Measurements from ENCODE around the gene ZMIZ1. TPM values are rescaled to one million over a fixed set of nuclear protein-coding genes. Genes with fewer than 3 reads are reported as not detected.

The ZMIZ1 gene
- total RNA-seq, 1 experiment from 2014 or later = 28.4 TPM

GRCh38 chr10:79237454-79238157 lies 168.8 kb downstream of the ZMIZ1 start (continued):
- TF ChIP-seq ATF3 (IDR thresholded peaks at IDR 0.05) (no peak), ZNF274 (IDR thresholded peaks at IDR 0.05; ENCODE audit: low read depth, low read length) (no peak), SIN3A (IDR thresholded peaks at IDR 0.05; ENCODE audit: low read depth) (no peak), RAD21 (IDR thresholded peaks at IDR 0.05; ENCODE audit: low read depth) (no peak), CBX3 (IDR thresholded peaks at IDR 0.05; ENCODE audit: low read depth) (no peak), FOSL1 (IDR thresholded peaks at IDR 0.05; ENCODE audit: low read depth) (no peak), SRF (IDR thresholded peaks at IDR 0.05; ENCODE audit: low read depth) (no peak), ELF1 (IDR thresholded peaks at IDR 0.05; ENCODE audit: borderline replicate concordance, low read depth) (no peak)

GRCh38 chr10:79238158-79238520 lies 169.4 kb downstream of the ZMIZ1 start:
- Histone ChIP-seq H3K4me1 (ENCODE audit: control insufficient read depth in 1 of 2, insufficient read depth in 2 of 2, low read length in 2 of 2) (peaks cover 0 to 28% of the 10 kb centered on the region in 2 experiments; a peak in 2 of 4 replicates), H3K27ac (ENCODE audit: low read depth, low read length) (no peak overlapping the region), H3K4me2 (ENCODE audit: low read length) (no peak overlapping the region), H4K20me1 (ENCODE audit: insufficient read depth) (no peaks in the 10 kb centered on the region), H3K9me2 (ENCODE audit: insufficient read depth) (no peaks in the 10 kb centered on the region), H2AFZ (ENCODE audit: low read depth, low read length, poor library complexity, severe bottlenecking) (no peak overlapping the region), H3K27me3 (ENCODE audit: insufficient read depth, low read length) (no peaks in the 10 kb centered on the region), H3K79me2 (ENCODE audit: insufficient read depth, low read length) (no peaks in the 10 kb centered on the region), H3K9ac (ENCODE audit: low read length) (no peak overlapping the region), H3K36me3 (ENCODE audit: control insufficient read depth in 1 of 2, insufficient read depth in 2 of 2, low read length in 2 of 2) (no peaks in the 10 kb centered on the region), H3K4me3 (replicated peaks in 1 of 2; ENCODE audit: low read depth in 1 of 2, low read length in 2 of 2) (no peak overlapping the region), H3K9me3 (ENCODE audit: control insufficient read depth in 1 of 2, insufficient read depth in 1 of 2, low read depth in 1 of 2, low read length in 2 of 2) (no peaks in the 10 kb centered on the region)
- intact Hi-C loops (cut with micrococcal nuclease) = no loop called here
- ATAC-seq = no peak
- DNase-seq (ENCODE audit: low read depth, low spot score) = no peak
- no TSS peak for BruUV-seq (replicated peaks)
- no peak for TF ChIP-seq FOSL1 (IDR thresholded peaks at IDR 0.05; ENCODE audit: low read depth)
- no peak for TF ChIP-seq POLR2A (IDR thresholded peaks at IDR 0.05; ENCODE audit: borderline replicate concordance, extremely low read depth, insufficient read depth, insufficient read length)
- TF ChIP-seq ZNF274 (IDR thresholded peaks at IDR 0.05; ENCODE audit: low read depth, low read length) = no peak
- no peak for TF ChIP-seq ZFX (IDR thresholded peaks at IDR 0.05)
- no peak for TF ChIP-seq CBX3 (IDR thresholded peaks at IDR 0.05; ENCODE audit: low read depth)
- no peak for TF ChIP-seq EZH2 (IDR thresholded peaks at IDR 0.05)
- TF ChIP-seq TCF7L2 (IDR thresholded peaks at IDR 0.05; ENCODE audit: borderline replicate concordance, extremely low read depth, insufficient read depth, insufficient read length) = no peak
- CTCF ChIA-PET = no interaction called here
- POLR2A ChIA-PET = interaction anchor here (0.5 kb wide), 1 partner anchor 265 kb away, joined by 3 read pairs; no protein-coding TSS in a partner anchor
- RAD21 ChIA-PET (ENCODE audit: low non-redundant PET in 1 of 2, low total read pairs in 2 of 2, uncharacterized antibody in 2 of 2, unreplicated experiment in 2 of 2) = no interaction called here
